Spleen (tissue), 11 donors: Measurements from ENCODE around the gene TBC1D9. TPM values are rescaled to one million over a fixed set of nuclear protein-coding genes. Genes with fewer than 3 reads are reported as not detected.
A peak's percentile ranks its signal among the peaks of the same experiment; 100 is the strongest.

Source experiments
- DNase-seq: peaks from one replicate; pipeline ENCODE4 v3.0.0-alpha.2; 2020
- H3K27ac ChIP-seq, 8 donors: fragments of 200-600 bp; sonication (generic) in 7 of 8; 1 replicate in 4 of 8; 2 replicates in 4 of 8; pipeline versions ENCODE4 v1.5.0 to v1.8.0; 2016 to 2021; ENCODE audit warnings: inconsistent platforms in 4 of 8, mild to moderate bottlenecking in 4 of 8, moderate library complexity in 1 of 8
- H3K27me3 ChIP-seq, 7 donors: fragments of 200-600 bp; sonication (generic) in 6 of 7; replicated peaks in 1 of 7; 1 replicate in 4 of 7; 2 replicates in 3 of 7; pipeline versions ENCODE4 v1.5.0 to v1.8.0; 2016 to 2021; ENCODE audit warnings: inconsistent platforms in 3 of 7, mild to moderate bottlenecking in 1 of 7
- H3K36me3 ChIP-seq, 6 donors: fragments of 200-600 bp; sonication (generic) in 5 of 6; 1 replicate in 4 of 6; 2 replicates in 2 of 6; pipeline versions ENCODE4 v1.5.0 to v1.8.0; 2016 to 2021; ENCODE audit warnings: inconsistent platforms in 2 of 6
- H3K4me1 ChIP-seq, 6 donors: fragments of 200-600 bp; sonication (generic) in 5 of 6; 1 replicate in 3 of 6; 2 replicates in 3 of 6; pipeline versions ENCODE4 v1.5.0 to v1.8.0; 2016 to 2021; ENCODE audit warnings: inconsistent platforms in 3 of 6
- H3K4me3 ChIP-seq, 8 donors: fragments of 200-600 bp; sonication (generic) in 7 of 8; 1 replicate in 4 of 8; 2 replicates in 4 of 8; pipeline versions ENCODE4 v1.5.0 to v1.8.0; 2016 to 2021; ENCODE audit warnings: inconsistent platforms in 4 of 8, mild to moderate bottlenecking in 4 of 8, moderate library complexity in 2 of 8
- H3K9me3 ChIP-seq, 8 donors: fragments of 200-600 bp; sonication (generic) in 7 of 8; 1 replicate in 4 of 8; 2 replicates in 4 of 8; pipeline versions ENCODE4 v1.5.0 to v1.8.0; 2016 to 2021; ENCODE audit warnings: inconsistent platforms in 4 of 8
- CTCF ChIP-seq, 11 experiments: fragments of 200-600 bp in 7 of 11; fragments of 450-650 bp in 4 of 11; sonication (generic) in 4 of 11; IDR thresholded peaks in 8 of 11; conservative IDR thresholded peaks in 3 of 11; 1 replicate in 7 of 11; 2 replicates in 4 of 11; pipeline versions ENCODE4 v1.4.0 to v1.8.0; 2016 to 2021; ENCODE audit warnings: antibody characterized with exemption in 11 of 11, inconsistent platforms in 4 of 11, mild to moderate bottlenecking in 1 of 11
- POLR2A ChIP-seq, 3 donors: fragments of 450-650 bp; IDR thresholded peaks; one replicate each; pipeline ENCODE4 v1.5.1; 2017; ENCODE audit warnings: antibody characterized with exemption in 3 of 3, mild to moderate bottlenecking in 1 of 3
- POLR2AphosphoS5 ChIP-seq, 3 donors: sonication (generic); formaldehyde crosslinking; IDR thresholded peaks; one replicate each; pipeline ENCODE4 v1.5.1; 2017; ENCODE audit warnings: antibody characterized with exemption in 3 of 3
- WGBS, 5 donors: extraction: QIAGEN DNeasy Blood & Tissue Kit in 3 of 5; methylation state at CpG; one replicate each; pipeline versions ENCODE4 v1.1.5 to v1.1.7; 2013 to 2018; 5-methylcytosine and 5-hydroxymethylcytosine counted together
- intact Hi-C: fragments of 100-400 bp; cut with DNase I; formaldehyde crosslinking; loops from one replicate; pipeline ENCODE4 v1.15.0; 2023; ENCODE audit warnings: low total_unique reads
- polyA plus RNA-seq, 3 donors: library from polyadenylated mRNA; stranded (reverse); fragments of 200-250 nt; gene quantifications; one replicate each; pipeline ENCODE4 v1.2.1, GENCODE V29; 2013
- total RNA-seq, 7 donors: library from RNA; depleted of rRNA in 3 of 7; stranded (reverse); fragments of >200 nt in 3 of 7; fragmentation: NEBNext Ultra II Directional in 4 of 7; extraction: Animal tissue kit (Norgen Biotek cat#: 25700) in 4 of 7; gene quantifications; one replicate each; pipeline versions ENCODE4 v1.1.0 to v1.2.1, GENCODE V29; 2016 to 2021
- donor health status: healthy with polysubstance abuse.
- donor health status: DM: no; HTN: no; CAD: no; lungs with moderate emphysema.
- donor health status: DM: no; HTN: no; CAD: no.
- donor health status: Bipolar disorder and iron deficiency.
- donor health status: healthy.
- donor health status: DM: no; HTN: no; CAD: no.
- donor health status: DM: yes; HTN: yes; CAD: no.

TBC1D9 gene
- total and polyA plus RNA-seq, 10 donors, result 11.6 to 99.1 (median 77.2) TPM

- WGBS, 5 donors, result 74 to 86% (median 77%) methylated on average over 16 of the region's 16 CpGs
- intact Hi-C loops, result no loop called here
- Histone ChIP-seq H3K9me3 (no peaks in the 10 kb centered on the region), H3K27me3 (no peaks in the 10 kb centered on the region), H3K4me1 (peaks cover 0 to 28% (median 9%) of the 10 kb centered on the region in 6 donors), H3K36me3 (peaks cover 0 to 53% (median 14%) of the 10 kb centered on the region in 6 donors), H3K27ac (peak overlapping the region in 4 of 8 donors; percentile 16 to 53 (median 38)), H3K4me3 (no peak overlapping the region)
- no peak for DNase-seq
- no peak for TF ChIP-seq POLR2AphosphoS5 (IDR thresholded peaks at IDR 0.05)
Measured at GRCh38 chr4:140697709-140698560, 58.2 kb downstream of the TBC1D9 start.

GRCh38 chr4:140695483-140695882, 60.7 kb downstream of the TBC1D9 start:
- Histone ChIP-seq H3K9me3 (no peaks in the 10 kb centered on the region), H3K4me1 (peaks cover 0 to 39% (median 19%) of the 10 kb centered on the region in 6 donors), H3K27ac (peak overlapping the region in 1 of 8 donors; percentile 18), H3K27me3 (no peaks in the 10 kb centered on the region), H3K4me3 (no peak overlapping the region), H3K36me3 (peaks cover 0 to 41% (median 7%) of the 10 kb centered on the region in 6 donors)
- DNase-seq, result no peak
- intact Hi-C loops, result no loop called here
- TF ChIP-seq POLR2A (IDR thresholded peaks at IDR 0.05), result no peak
- TF ChIP-seq CTCF (IDR thresholded peaks at IDR 0.05 in 8 of 11, conservative IDR thresholded peaks at IDR 0.05 in 3 of 11), result no peak
- no peak for TF ChIP-seq POLR2AphosphoS5 (IDR thresholded peaks at IDR 0.05)

- no peak for TF ChIP-seq CTCF (IDR thresholded peaks at IDR 0.05 in 8 of 11, conservative IDR thresholded peaks at IDR 0.05 in 3 of 11)
- no peak for TF ChIP-seq POLR2A (IDR thresholded peaks at IDR 0.05)
- no peak for TF ChIP-seq POLR2AphosphoS5 (IDR thresholded peaks at IDR 0.05)
- peaks cover 0 to 23% (median 2%) of the 10 kb centered on the region in 6 donors for H3K36me3 ChIP-seq
- 90 to 100% (median 95%) methylated on average over 1 of the region's 1 CpG for WGBS, 5 donors
- H3K4me3 ChIP-seq, result no peak overlapping the region
- intact Hi-C loops, result no loop called here
- no peaks in the 10 kb centered on the region for H3K9me3 ChIP-seq
- no peak overlapping the region for H3K27ac ChIP-seq
- no peaks in the 10 kb centered on the region for H3K27me3 ChIP-seq
- peaks cover 0 to 50% (median 27%) of the 10 kb centered on the region in 6 donors for H3K4me1 ChIP-seq
- DNase-seq, result no peak
Measured at GRCh38 chr4:140693562-140693961, 62.6 kb downstream of the TBC1D9 start.

GRCh38 chr4:140691369-140691768, 64.8 kb downstream of the TBC1D9 start:
- Histone ChIP-seq H3K27me3 (no peaks in the 10 kb centered on the region), H3K4me3 (no peak overlapping the region), H3K9me3 (no peaks in the 10 kb centered on the region), H3K27ac (peak overlapping the region in 6 of 8 donors; percentile 35 to 71 (median 54)), H3K4me1 (peaks cover 0 to 38% (median 24%) of the 10 kb centered on the region in 6 donors), H3K36me3 (peaks cover 0 to 12% (median 0%) of the 10 kb centered on the region in 6 donors)
- no peak for DNase-seq
- TF ChIP-seq CTCF (IDR thresholded peaks at IDR 0.05 in 8 of 11, conservative IDR thresholded peaks at IDR 0.05 in 3 of 11) (no peak), POLR2A (IDR thresholded peaks at IDR 0.05) (no peak), POLR2AphosphoS5 (IDR thresholded peaks at IDR 0.05) (peak in 1 of 3 donors; percentile 31)
- intact Hi-C loops, result no loop called here
- WGBS, 5 donors, result 54 to 80% (median 76%) methylated on average over 2 of the region's 2 CpGs
